Measurements from ENCODE around the gene TTBK1. TPM values are rescaled to one million over a fixed set of nuclear protein-coding genes. Genes with fewer than 3 reads are reported as not detected.

TTBK1 gene
- total RNA-seq, 4 donors from 2014 or later = not detected

DNA sequence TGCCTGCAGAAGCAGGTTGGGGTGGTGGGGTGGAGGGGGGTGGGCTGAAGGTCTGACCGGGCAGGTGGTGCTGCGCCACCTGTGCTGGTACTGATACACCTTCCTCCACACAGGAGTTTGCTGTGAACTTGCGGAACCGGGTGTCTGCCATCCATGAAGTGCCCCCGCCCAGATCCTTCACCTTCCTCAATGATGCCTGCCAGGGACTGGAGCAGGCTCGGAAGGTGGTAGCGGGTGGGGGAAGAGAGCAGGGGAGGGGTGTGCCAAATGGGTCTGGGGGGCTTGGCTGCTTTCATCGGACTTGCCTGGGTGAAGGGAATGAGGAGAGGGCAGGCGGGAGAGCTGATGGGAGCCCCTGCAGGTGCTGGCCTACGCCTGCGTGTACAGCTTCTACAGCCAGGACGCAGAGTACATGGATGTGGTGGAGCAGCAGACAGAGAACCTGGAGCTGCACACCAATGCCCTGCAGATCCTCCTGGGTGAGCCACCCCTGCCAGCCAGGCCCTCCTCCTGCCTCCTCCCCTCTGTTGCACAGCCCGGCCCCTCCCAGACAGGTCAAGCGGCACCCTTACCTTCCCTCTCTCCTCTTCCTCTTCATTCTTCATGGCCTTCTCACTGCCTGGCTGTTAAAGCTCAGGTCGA, 20.7 kb upstream of the TTBK1 start:
- no peak overlapping the region for H3K4me3 ChIP-seq
- TF ChIP-seq POLR2AphosphoS5 (IDR thresholded peaks at IDR 0.05) (no peak), EP300 (IDR thresholded peaks at IDR 0.05) (no peak), POLR2A (IDR thresholded peaks at IDR 0.05) (no peak)
- TF ChIP-seq, protein P1, sequence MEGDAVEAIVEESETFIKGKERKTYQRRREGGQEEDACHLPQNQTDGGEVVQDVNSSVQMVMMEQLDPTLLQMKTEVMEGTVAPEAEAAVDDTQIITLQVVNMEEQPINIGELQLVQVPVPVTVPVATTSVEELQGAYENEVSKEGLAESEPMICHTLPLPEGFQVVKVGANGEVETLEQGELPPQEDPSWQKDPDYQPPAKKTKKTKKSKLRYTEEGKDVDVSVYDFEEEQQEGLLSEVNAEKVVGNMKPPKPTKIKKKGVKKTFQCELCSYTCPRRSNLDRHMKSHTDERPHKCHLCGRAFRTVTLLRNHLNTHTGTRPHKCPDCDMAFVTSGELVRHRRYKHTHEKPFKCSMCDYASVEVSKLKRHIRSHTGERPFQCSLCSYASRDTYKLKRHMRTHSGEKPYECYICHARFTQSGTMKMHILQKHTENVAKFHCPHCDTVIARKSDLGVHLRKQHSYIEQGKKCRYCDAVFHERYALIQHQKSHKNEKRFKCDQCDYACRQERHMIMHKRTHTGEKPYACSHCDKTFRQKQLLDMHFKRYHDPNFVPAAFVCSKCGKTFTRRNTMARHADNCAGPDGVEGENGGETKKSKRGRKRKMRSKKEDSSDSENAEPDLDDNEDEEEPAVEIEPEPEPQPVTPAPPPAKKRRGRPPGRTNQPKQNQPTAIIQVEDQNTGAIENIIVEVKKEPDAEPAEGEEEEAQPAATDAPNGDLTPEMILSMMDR (IDR thresholded peaks at IDR 0.05) = no peak
- no peak for DNase-seq (ENCODE audit: low spot score in 2 of 2)
- H3K36me3 ChIP-seq = peaks cover 48% of the 10 kb centered on the region
- H3K27ac ChIP-seq = no peak overlapping the region
- 79% methylated on average over 14 of the region's 15 CpGs for WGBS
- H3K4me1 ChIP-seq = peaks cover 15% of the 10 kb centered on the region
- H3K27me3 ChIP-seq = no peaks in the 10 kb centered on the region
- no peaks in the 10 kb centered on the region for H3K9me3 ChIP-seq

DNA sequence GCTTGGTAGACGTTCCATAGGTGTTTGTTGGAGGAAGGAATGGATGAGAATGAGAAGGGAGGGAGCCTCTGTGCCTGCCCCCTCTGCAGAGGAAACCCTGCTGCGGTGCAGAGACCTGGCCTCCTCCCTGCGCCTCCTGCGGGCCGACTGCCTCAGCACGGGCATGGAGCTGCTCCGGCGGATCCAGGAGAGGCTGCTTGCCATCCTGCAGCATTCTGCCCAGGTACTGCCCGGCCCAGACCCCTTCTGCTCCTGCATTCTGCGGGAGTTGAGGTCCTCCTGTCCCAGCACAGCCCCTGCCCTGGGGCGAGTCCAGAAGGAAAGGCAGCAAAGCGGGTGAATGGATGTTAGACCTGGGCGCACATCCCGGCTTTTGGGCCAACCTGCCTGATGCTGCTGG, 20.1 kb upstream of the TTBK1 start:
- Histone ChIP-seq H3K27ac (no peak overlapping the region), H3K9me3 (no peaks in the 10 kb centered on the region), H3K27me3 (no peaks in the 10 kb centered on the region), H3K4me1 (peaks cover 21% of the 10 kb centered on the region), H3K4me3 (no peak overlapping the region), H3K36me3 (peaks cover 42% of the 10 kb centered on the region)
- no peak for TF ChIP-seq POLR2A (IDR thresholded peaks at IDR 0.05)
- TF ChIP-seq, protein P1 (IDR thresholded peaks at IDR 0.05) = no peak
- 76% methylated on average over 11 of the region's 14 CpGs for WGBS
- peak in 1 of 2 donors; percentile 68 for DNase-seq (ENCODE audit: low spot score in 2 of 2)

GRCh38 chr6:43226192-43226851, 17.0 kb upstream of the TTBK1 start:
- Histone ChIP-seq H3K27ac (no peak overlapping the region), H3K9me3 (no peaks in the 10 kb centered on the region), H3K27me3 (no peaks in the 10 kb centered on the region), H3K36me3 (peaks cover 20% of the 10 kb centered on the region), H3K4me1 (peaks cover 32% of the 10 kb centered on the region), H3K4me3 (no peak overlapping the region)
- no peak for DNase-seq (ENCODE audit: low spot score in 2 of 2)
- TF ChIP-seq POLR2A (IDR thresholded peaks at IDR 0.05) (no peak), EP300 (IDR thresholded peaks at IDR 0.05) (no peak), POLR2AphosphoS5 (IDR thresholded peaks at IDR 0.05) (no peak)
- TF ChIP-seq, protein P1 (IDR thresholded peaks at IDR 0.05) = no peak
- 92% methylated on average over 11 of the region's 11 CpGs for WGBS

DNA sequence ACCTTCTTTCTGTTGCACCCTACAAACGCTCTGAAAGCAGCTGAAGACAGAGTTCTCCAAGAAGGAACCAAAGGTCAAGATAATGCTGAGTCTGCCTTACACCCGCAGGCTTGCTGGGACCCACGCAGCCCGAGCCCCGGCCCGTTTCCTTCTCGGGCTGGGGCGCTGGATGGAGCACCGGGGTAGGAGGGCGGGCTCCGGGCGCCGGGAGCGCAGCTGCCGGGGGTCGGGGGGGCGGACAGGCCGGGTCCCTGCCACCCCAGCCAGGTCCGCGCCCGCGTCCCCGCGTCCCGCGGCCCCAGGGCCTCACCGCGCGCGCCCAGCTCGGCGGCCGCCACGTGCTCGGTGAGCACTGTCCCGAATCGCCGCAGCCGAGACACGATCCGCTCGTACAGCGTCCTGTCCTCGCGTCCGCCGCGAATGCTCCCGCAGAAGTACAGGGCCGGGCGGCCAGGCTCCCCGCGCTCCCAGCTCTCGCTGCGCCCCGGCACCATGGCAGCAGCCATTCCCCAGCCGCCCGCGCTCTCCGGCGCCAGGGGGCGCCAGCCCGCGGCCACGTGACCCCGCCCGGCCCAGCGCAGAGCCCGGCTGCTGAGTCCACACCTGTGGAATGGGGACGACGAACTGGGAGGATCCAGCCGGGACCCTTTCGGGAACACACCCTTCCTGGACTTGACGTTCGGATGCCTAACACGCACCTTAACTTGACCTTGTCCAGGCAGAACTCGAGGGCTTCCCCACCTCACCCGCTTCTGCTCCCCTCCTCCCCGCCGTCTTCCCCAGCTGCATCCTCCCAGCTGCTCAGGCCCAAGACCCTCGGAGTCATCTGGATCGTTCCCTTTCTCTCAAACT, 14.1 kb upstream of the TTBK1 start, which contains the start of gene DNPH1:
DNPH1 (minus strand) TSS at position 531 of the 852 bp plus-strand sequence; CDS start at position 506, 25 bp downstream.
- WGBS = 11% methylated on average over 15 of the region's 82 CpGs
- H3K4me3 ChIP-seq = peak within 1 kb of the TSS; percentile 80
- H3K27me3 ChIP-seq = no peaks in the 10 kb centered on the region
- no peaks in the 10 kb centered on the region for H3K9me3 ChIP-seq
- no peaks in the 10 kb centered on the region for H3K36me3 ChIP-seq
- TF ChIP-seq EP300 (IDR thresholded peaks at IDR 0.05) (no peak), POLR2A (IDR thresholded peaks at IDR 0.05) (no peak), POLR2AphosphoS5 (IDR thresholded peaks at IDR 0.05) (no peak)
- TF ChIP-seq, protein P1 (IDR thresholded peaks at IDR 0.05) = peak; percentile 65 to 93
- H3K27ac ChIP-seq = peak within 1 kb of the TSS; percentile 43
- peaks cover 25% of the 10 kb centered on the region for H3K4me1 ChIP-seq
- DNase-seq (ENCODE audit: low spot score in 2 of 2) = peak; percentile 79 to 82

All from suprapubic skin (tissue), 4 donors.